WERI-Rb-1 (cell line): ENCODE data around the gene TMEM187.
A peak's percentile ranks its signal among the peaks of the same experiment; 100 is the strongest.

Experiments used
- DNase-seq: peaks from one replicate; pipeline ENCODE4 v3.0.0-alpha.2; 2020
- H3K27ac ChIP-seq: fragments of 250-450 bp; sonication (Bioruptor Pico); 2 replicates; pipeline ENCODE4 v1.5.1; 2020; ENCODE audit warnings: mild to moderate bottlenecking, moderate library complexity
- H3K27me3 ChIP-seq: fragments of 250-450 bp; sonication (Bioruptor Pico); 2 replicates; pipeline ENCODE4 v1.5.1; 2021; ENCODE audit warnings: mild to moderate bottlenecking, low read depth, moderate library complexity; ENCODE audit not compliant: insufficient read depth, severe bottlenecking
- H3K36me3 ChIP-seq: fragments of 250-450 bp; sonication (Bioruptor Pico); 2 replicates; pipeline ENCODE4 v1.5.1; 2020; ENCODE audit warnings: mild to moderate bottlenecking, moderate library complexity
- H3K4me3 ChIP-seq: 2 replicates; pipeline ENCODE4 v1.5.1; 2011; ENCODE audit warnings: low read depth, mild to moderate bottlenecking, control low read depth, low read length
- H3K9me3 ChIP-seq: fragments of 250-450 bp; sonication (Bioruptor Pico); 2 replicates; pipeline ENCODE4 v1.5.1; 2021; ENCODE audit warnings: mild to moderate bottlenecking, moderate library complexity; ENCODE audit not compliant: severe bottlenecking
- TF ChIP-seq, protein P1 (sequence below): IDR thresholded peaks from 2 replicates; pipeline ENCODE4 v1.5.1; 2011; ENCODE audit warnings: low read depth, mild to moderate bottlenecking, control low read depth, inconsistent platforms, low read length

TMEM187 gene

GRCh38 chrX:154022108-154022507, 49.6 kb downstream of the TMEM187 start:
- Histone ChIP-seq H3K27me3 (peaks cover 11% of the 10 kb centered on the region), H3K27ac (no peak overlapping the region), H3K4me3 (no peak overlapping the region), H3K9me3 (no peaks in the 10 kb centered on the region), H3K36me3 (peaks cover 18% of the 10 kb centered on the region)
- TF ChIP-seq, protein P1, sequence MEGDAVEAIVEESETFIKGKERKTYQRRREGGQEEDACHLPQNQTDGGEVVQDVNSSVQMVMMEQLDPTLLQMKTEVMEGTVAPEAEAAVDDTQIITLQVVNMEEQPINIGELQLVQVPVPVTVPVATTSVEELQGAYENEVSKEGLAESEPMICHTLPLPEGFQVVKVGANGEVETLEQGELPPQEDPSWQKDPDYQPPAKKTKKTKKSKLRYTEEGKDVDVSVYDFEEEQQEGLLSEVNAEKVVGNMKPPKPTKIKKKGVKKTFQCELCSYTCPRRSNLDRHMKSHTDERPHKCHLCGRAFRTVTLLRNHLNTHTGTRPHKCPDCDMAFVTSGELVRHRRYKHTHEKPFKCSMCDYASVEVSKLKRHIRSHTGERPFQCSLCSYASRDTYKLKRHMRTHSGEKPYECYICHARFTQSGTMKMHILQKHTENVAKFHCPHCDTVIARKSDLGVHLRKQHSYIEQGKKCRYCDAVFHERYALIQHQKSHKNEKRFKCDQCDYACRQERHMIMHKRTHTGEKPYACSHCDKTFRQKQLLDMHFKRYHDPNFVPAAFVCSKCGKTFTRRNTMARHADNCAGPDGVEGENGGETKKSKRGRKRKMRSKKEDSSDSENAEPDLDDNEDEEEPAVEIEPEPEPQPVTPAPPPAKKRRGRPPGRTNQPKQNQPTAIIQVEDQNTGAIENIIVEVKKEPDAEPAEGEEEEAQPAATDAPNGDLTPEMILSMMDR = no peak
- no peak for DNase-seq

- peaks cover 19% of the 10 kb centered on the region for H3K36me3 ChIP-seq
- H3K27me3 ChIP-seq = peaks cover 14% of the 10 kb centered on the region
- H3K4me3 ChIP-seq = no peak overlapping the region
- no peaks in the 10 kb centered on the region for H3K9me3 ChIP-seq
- TF ChIP-seq, protein P1 = no peak
- H3K27ac ChIP-seq = no peak overlapping the region
- DNase-seq = no peak
These were observed 50.9 kb downstream of the TMEM187 start for GRCh38 chrX:154023276-154024000.

- H3K27ac ChIP-seq = no peak overlapping the region
- H3K36me3 ChIP-seq = peaks cover 26% of the 10 kb centered on the region
- no peak overlapping the region for H3K4me3 ChIP-seq
- H3K9me3 ChIP-seq = no peaks in the 10 kb centered on the region
- peaks cover 14% of the 10 kb centered on the region for H3K27me3 ChIP-seq
- no peak for DNase-seq
- TF ChIP-seq, protein P1 = no peak
These were observed 51.7 kb downstream of the TMEM187 start for GRCh38 chrX:154024271-154024670.

- peak; percentile 65 for DNase-seq
- Histone ChIP-seq H3K27ac (peak overlapping the region; percentile 43), H3K4me3 (no peak overlapping the region), H3K36me3 (peaks cover 36% of the 10 kb centered on the region), H3K9me3 (no peaks in the 10 kb centered on the region), H3K27me3 (peaks cover 14% of the 10 kb centered on the region)
- TF ChIP-seq, protein P1 = no peak
These were observed 52.7 kb downstream of the TMEM187 start for GRCh38 chrX:154025230-154025629.

GRCh38 chrX:154026136-154027021, 53.8 kb downstream of the TMEM187 start:
- Histone ChIP-seq H3K9me3 (no peaks in the 10 kb centered on the region), H3K36me3 (peaks cover 45% of the 10 kb centered on the region), H3K27me3 (peaks cover 18% of the 10 kb centered on the region), H3K4me3 (no peak overlapping the region), H3K27ac (peak overlapping the region; percentile 43)
- peak; percentile 61 for DNase-seq
- TF ChIP-seq, protein P1 = no peak
